ENCODE results near the gene CDHR2.

CDHR2 gene

GRCh38 chr5:176621661-176622079 is 72.5 kb downstream of the CDHR2 start:
- ATAC-seq: no peak
- no peak for TF ChIP-seq TSHZ2 (CRISPR knock-in tag; IDR thresholded peaks at IDR 0.05)
- TF ChIP-seq OSR1 (CRISPR knock-in tag; IDR thresholded peaks at IDR 0.05): no peak
- no peak for TF ChIP-seq ZFP30 (CRISPR knock-in tag; IDR thresholded peaks at IDR 0.05)
- TF ChIP-seq BACH2 (CRISPR knock-in tag; IDR thresholded peaks at IDR 0.05; ENCODE audit: borderline replicate concordance): no peak
- no peak for TF ChIP-seq ZFP3 (CRISPR knock-in tag; IDR thresholded peaks at IDR 0.05)
- no peak for TF ChIP-seq PPARA (CRISPR knock-in tag; IDR thresholded peaks at IDR 0.05; ENCODE audit: borderline replicate concordance)
- no peak for TF ChIP-seq POU6F1 (CRISPR knock-in tag; IDR thresholded peaks at IDR 0.05; ENCODE audit: borderline replicate concordance, low read depth)
- TF ChIP-seq TCF4 (CRISPR knock-in tag; IDR thresholded peaks at IDR 0.05; ENCODE audit: borderline replicate concordance): no peak
- TF ChIP-seq ZNF565 (CRISPR knock-in tag; conservative IDR thresholded peaks at IDR 0.05; ENCODE audit: low read depth): no peak
- no peak for TF ChIP-seq CREB5 (CRISPR knock-in tag; IDR thresholded peaks at IDR 0.05; ENCODE audit: low read depth)
- TF ChIP-seq CSDC2 (CRISPR knock-in tag; IDR thresholded peaks at IDR 0.05): no peak
- no peak for TF ChIP-seq SNAI2 (CRISPR knock-in tag; IDR thresholded peaks at IDR 0.05)
- no peak for TF ChIP-seq ZC3H10 (CRISPR knock-in tag; IDR thresholded peaks at IDR 0.05)
- no peak for TF ChIP-seq ZNF70 (CRISPR knock-in tag; IDR thresholded peaks at IDR 0.05)
- no peak for TF ChIP-seq ESRRG (CRISPR knock-in tag; IDR thresholded peaks at IDR 0.05)
- TF ChIP-seq RARB (CRISPR knock-in tag; IDR thresholded peaks at IDR 0.05): no peak
- no peak for TF ChIP-seq ISL1 (CRISPR knock-in tag; IDR thresholded peaks at IDR 0.05)

- no peak for ATAC-seq
- TF ChIP-seq ZFP30 (CRISPR knock-in tag; IDR thresholded peaks at IDR 0.05) (no peak), BACH2 (CRISPR knock-in tag; IDR thresholded peaks at IDR 0.05; ENCODE audit: borderline replicate concordance) (no peak), ARNTL (CRISPR knock-in tag; IDR thresholded peaks at IDR 0.05; ENCODE audit: borderline replicate concordance, low read depth) (no peak), ESRRG (CRISPR knock-in tag; IDR thresholded peaks at IDR 0.05) (no peak), ISL1 (CRISPR knock-in tag; IDR thresholded peaks at IDR 0.05) (no peak), POU6F1 (CRISPR knock-in tag; IDR thresholded peaks at IDR 0.05; ENCODE audit: borderline replicate concordance, low read depth) (no peak), TOX (CRISPR knock-in tag; IDR thresholded peaks at IDR 0.05; ENCODE audit: borderline replicate concordance) (no peak), TCF4 (CRISPR knock-in tag; IDR thresholded peaks at IDR 0.05; ENCODE audit: borderline replicate concordance) (no peak), ZNF70 (CRISPR knock-in tag; IDR thresholded peaks at IDR 0.05) (no peak), CREB5 (CRISPR knock-in tag; IDR thresholded peaks at IDR 0.05; ENCODE audit: low read depth) (no peak)
Measured at GRCh38 chr5:176624142-176624541, 75.0 kb downstream of the CDHR2 start.

- ATAC-seq: no peak
- TF ChIP-seq ZNF8 (CRISPR knock-in tag; IDR thresholded peaks at IDR 0.05) (no peak), RARB (CRISPR knock-in tag; IDR thresholded peaks at IDR 0.05) (no peak), ESRRG (CRISPR knock-in tag; IDR thresholded peaks at IDR 0.05) (no peak), ZFP30 (CRISPR knock-in tag; IDR thresholded peaks at IDR 0.05) (no peak), TCF4 (CRISPR knock-in tag; IDR thresholded peaks at IDR 0.05; ENCODE audit: borderline replicate concordance) (no peak), ZNF70 (CRISPR knock-in tag; IDR thresholded peaks at IDR 0.05) (no peak), ISL1 (CRISPR knock-in tag; IDR thresholded peaks at IDR 0.05) (no peak), ZFP3 (CRISPR knock-in tag; IDR thresholded peaks at IDR 0.05) (no peak), CREB5 (CRISPR knock-in tag; IDR thresholded peaks at IDR 0.05; ENCODE audit: low read depth) (no peak), CSRNP3 (CRISPR knock-in tag; IDR thresholded peaks at IDR 0.05) (no peak), POU6F1 (CRISPR knock-in tag; IDR thresholded peaks at IDR 0.05; ENCODE audit: borderline replicate concordance, low read depth) (no peak)
Measured at GRCh38 chr5:176624938-176625337, 75.8 kb downstream of the CDHR2 start.
